GM10248 (cell line): ENCODE measurements around the gene VANGL1.

Source experiments
- CTCF ChIA-PET: fragments of 300-600 bp; sonication (Branson Sonifier 250); formaldehyde crosslinking; extraction: SDS; loops from one replicate; lab custom pipeline; 2021; ENCODE audit warnings: antibody characterized with exemption; lab: Yijun Ruan, JAX
- POLR2A ChIA-PET: fragments of 350-650 bp; sonication (Branson Sonifier 250); formaldehyde crosslinking; extraction: SDS; loops from one replicate; lab custom pipeline; 2020; ENCODE audit warnings: antibody characterized with exemption; lab: Yijun Ruan, JAX
- DNase-seq: peaks from one replicate; pipeline ENCODE4 v3.0.0; 2012; ENCODE audit errors: extremely low spot score
- TF ChIP-seq, protein P1 (sequence below): IDR thresholded peaks from 2 replicates; pipeline ENCODE4 v1.5.1; 2012; ENCODE audit warnings: mild to moderate bottlenecking, low read depth; ENCODE audit errors: extremely low read depth, missing control alignments, control extremely low read depth

VANGL1 gene

DNA sequence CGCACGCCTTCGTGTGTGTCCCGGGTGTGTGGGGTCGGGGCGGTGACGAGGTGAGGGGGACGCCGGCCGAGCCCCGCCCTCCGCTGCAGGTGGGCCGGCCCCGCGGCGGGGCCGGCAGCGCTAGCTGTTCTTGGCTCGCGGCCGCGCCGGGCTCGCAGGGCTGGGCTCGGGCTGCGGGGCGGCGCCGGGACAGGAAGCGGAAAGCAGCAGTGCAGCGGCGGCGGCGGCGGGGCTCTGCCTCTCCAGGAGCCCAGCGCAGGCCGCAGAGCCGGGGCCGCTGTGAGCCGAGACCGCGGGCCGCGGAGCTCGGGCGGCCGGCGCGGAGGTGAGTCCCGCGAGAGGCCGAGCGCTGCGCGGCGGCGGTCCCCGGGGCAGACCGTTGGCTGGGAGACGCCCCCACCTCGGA, at the start of gene VANGL1:
Gene VANGL1, plus strand, starts transcription at position 209 of the 406 bp plus-strand sequence. CDS start 9,444 bp downstream, outside the sequence.
- ChIA-PET CTCF (interaction anchor here (1.3 to 1.6 kb wide), 3 partner anchors 64 to 83 kb away, joined by 3 to 5 read pairs (median 4); no protein-coding TSS in a partner anchor), POLR2A (no interaction called here)
- DNase-seq: peak; percentile 77
- TF ChIP-seq, protein P1, sequence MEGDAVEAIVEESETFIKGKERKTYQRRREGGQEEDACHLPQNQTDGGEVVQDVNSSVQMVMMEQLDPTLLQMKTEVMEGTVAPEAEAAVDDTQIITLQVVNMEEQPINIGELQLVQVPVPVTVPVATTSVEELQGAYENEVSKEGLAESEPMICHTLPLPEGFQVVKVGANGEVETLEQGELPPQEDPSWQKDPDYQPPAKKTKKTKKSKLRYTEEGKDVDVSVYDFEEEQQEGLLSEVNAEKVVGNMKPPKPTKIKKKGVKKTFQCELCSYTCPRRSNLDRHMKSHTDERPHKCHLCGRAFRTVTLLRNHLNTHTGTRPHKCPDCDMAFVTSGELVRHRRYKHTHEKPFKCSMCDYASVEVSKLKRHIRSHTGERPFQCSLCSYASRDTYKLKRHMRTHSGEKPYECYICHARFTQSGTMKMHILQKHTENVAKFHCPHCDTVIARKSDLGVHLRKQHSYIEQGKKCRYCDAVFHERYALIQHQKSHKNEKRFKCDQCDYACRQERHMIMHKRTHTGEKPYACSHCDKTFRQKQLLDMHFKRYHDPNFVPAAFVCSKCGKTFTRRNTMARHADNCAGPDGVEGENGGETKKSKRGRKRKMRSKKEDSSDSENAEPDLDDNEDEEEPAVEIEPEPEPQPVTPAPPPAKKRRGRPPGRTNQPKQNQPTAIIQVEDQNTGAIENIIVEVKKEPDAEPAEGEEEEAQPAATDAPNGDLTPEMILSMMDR: no peak

DNA sequence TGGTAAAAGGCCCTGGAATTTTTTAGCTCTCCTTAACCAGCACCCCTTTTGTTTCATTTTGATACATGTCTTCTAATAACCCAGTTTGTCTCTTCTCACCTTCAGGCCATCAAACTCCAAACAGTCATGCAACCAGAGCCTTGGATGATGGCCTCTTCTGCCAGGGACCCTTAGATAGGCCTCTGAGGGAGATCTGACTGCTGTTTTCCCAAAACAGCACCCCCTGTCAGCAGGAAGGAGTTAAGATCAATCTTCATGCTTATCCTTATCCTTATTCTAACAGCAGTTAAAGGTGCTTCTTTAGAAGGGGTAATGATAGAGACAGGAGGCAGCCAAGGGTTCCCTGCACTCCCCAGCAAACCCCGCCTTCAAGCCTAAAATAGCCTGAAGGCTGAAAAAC, 49.5 kb upstream of the VANGL1 start:
- TF ChIP-seq, protein P1: no peak
- DNase-seq: no peak
- ChIA-PET CTCF (interaction anchor here (0.9 to 6.6 kb wide), 2 partner anchors 114 to 452 kb away, joined by 3 to 124 read pairs; no protein-coding TSS in a partner anchor), POLR2A (no interaction called here)

DNA sequence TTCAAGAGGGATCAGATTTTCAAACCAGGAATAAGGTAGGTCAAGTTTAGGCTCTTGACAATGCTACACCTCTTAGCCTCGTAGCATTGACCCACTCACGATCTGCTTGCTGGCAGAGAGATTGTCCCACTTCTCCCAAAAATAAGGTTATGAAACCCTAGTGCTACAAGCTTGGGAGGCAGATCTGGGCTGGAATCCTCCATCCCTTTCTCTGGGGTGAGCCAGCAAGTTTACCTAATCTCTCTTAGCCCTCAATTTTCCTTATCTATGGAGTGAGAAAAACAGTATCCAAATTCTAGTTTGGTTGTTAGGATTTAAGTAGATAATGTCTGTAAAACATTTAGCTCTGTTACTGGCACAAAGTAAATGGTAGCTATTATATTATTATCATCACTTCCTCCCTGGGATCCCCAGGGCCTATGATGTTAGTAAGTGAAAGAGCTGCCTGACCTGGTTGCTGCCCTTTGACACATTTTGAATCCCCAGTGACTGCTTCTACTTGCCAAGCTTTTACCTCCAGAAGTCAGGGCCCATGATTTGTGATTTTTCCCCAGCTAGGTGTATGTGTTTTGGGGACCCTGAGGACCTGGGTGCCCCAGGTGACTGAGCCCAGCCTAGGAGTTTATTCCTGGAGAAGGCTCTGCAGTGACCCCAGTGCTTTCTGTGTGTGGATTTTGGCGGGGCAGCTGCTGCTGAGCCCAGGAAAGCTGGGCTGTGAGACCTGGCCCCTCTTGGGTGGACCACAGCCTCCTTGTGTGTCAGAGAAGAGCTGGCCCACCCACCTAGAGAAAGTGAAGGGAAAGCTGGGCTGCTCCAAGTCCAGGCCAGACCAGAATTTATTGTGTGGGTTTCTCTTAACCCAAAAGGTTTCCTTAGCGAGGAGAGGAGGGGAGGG, 48.2 kb upstream of the VANGL1 start:
- DNase-seq: no peak
- POLR2A ChIA-PET: no interaction called here
- CTCF ChIA-PET: interaction anchor here (0.9 to 6.6 kb wide), 7 partner anchors 8 to 454 kb away, joined by 3 to 124 read pairs (median 4); no protein-coding TSS in a partner anchor
- TF ChIP-seq, protein P1: no peak

DNA sequence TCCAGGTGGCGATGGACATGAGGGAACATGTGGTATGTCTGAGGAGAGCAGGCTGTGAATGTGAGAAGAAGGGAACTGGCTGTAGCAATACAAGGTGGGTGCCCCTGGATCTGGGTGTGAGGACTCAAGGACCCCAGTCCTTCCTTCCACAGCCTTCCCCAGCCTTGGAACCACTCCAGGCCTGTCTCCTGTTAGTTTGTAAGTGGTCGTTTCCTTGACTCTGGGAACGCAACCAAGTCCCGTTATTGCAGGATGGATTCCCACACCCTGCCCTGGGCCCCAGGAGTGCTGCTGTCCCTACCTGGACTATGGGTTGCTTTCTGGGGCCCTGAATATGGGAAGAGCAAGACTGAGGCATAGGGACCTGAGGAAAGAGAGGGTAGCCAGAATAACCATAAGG, 47.2 kb upstream of the VANGL1 start:
- POLR2A ChIA-PET: no interaction called here
- no peak for DNase-seq
- TF ChIP-seq, protein P1: no peak
- CTCF ChIA-PET: interaction anchor here (0.7 to 6.6 kb wide), 9 partner anchors 9 to 455 kb away, joined by 3 to 124 read pairs (median 7); no protein-coding TSS in a partner anchor

DNA sequence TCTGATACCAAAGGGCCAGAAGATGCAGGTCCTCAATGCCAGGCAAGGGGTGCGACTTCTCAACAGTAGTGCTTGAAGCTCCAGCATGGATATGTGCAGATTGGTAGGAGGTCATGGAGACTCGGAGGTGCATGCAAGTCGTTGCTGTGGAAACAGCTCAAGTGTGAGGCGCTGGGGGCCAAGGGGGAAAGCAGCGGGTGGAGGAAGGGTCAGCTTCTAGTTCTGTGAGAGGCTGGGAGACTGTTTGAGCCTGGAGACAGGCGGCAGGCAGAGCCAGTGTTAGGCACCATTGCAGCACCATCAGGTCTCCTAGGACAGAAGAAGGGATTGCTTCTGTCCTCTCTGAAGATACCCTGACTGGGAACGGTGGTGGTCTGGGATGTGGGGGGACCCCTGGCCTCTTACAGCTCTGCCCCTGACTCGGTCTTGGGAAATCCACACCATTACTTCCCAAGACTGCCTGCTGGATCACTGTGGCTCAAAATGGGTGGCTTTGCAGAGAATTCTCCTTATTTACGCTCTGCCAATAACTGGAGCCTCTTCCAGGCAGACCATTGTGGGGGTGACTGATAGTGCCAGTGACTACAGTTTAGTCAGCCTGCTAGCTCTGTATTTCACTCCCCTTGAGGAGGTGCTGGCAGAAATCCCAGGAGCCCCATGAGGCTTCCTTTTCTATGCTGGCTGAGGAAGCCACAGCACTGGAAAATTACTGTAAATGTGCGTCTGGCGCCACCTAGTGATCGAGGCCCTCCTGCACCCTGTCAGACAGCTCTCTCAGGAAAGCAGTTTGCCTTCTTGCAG, 46.3 kb upstream of the VANGL1 start:
- CTCF ChIA-PET: interaction anchor here (0.7 to 6.6 kb wide), 25 partner anchors 10 to 483 kb away, joined by 3 to 124 read pairs (median 3); no protein-coding TSS in a partner anchor
- TF ChIP-seq, protein P1: peak; percentile 97
- POLR2A ChIA-PET: no interaction called here
- DNase-seq: peak; percentile 68
